Sigmoid colon (tissue), 3 donors: ENCODE results near the gene MYO10.

Experiments used
- CTCF ChIP-seq, 4 experiments: fragments of 450-650 bp in 3 of 4; fragments of 200-600 bp in 1 of 4; IDR thresholded peaks; one replicate each; pipeline ENCODE4 v1.5.1; 2016 to 2019; ENCODE audit warnings: antibody characterized with exemption in 4 of 4, mild to moderate bottlenecking in 3 of 4, moderate library complexity in 2 of 4
- POLR2A ChIP-seq, 2 donors: fragments of 450-650 bp; IDR thresholded peaks; one replicate each; pipeline ENCODE4 v1.6.1; 2016; ENCODE audit warnings: antibody characterized with exemption in 2 of 2, mild to moderate bottlenecking in 2 of 2, moderate library complexity in 2 of 2

GRCh38 chr5:16754086-16754485, 182.0 kb downstream of the MYO10 start:
- TF ChIP-seq CTCF (IDR thresholded peaks at IDR 0.05) (no peak), POLR2A (IDR thresholded peaks at IDR 0.05) (no peak)
